HG03565 (cell line): ENCODE data around the gene FEV.

Experiments used
- ATAC-seq: cut with Tn5 transposase; IDR thresholded peaks from one replicate; pipeline ENCODE4 v1.9.1; 2021; ENCODE audit warnings: mild to moderate bottlenecking, moderate library complexity; ENCODE audit not compliant: unreplicated experiment

The FEV gene

DNA sequence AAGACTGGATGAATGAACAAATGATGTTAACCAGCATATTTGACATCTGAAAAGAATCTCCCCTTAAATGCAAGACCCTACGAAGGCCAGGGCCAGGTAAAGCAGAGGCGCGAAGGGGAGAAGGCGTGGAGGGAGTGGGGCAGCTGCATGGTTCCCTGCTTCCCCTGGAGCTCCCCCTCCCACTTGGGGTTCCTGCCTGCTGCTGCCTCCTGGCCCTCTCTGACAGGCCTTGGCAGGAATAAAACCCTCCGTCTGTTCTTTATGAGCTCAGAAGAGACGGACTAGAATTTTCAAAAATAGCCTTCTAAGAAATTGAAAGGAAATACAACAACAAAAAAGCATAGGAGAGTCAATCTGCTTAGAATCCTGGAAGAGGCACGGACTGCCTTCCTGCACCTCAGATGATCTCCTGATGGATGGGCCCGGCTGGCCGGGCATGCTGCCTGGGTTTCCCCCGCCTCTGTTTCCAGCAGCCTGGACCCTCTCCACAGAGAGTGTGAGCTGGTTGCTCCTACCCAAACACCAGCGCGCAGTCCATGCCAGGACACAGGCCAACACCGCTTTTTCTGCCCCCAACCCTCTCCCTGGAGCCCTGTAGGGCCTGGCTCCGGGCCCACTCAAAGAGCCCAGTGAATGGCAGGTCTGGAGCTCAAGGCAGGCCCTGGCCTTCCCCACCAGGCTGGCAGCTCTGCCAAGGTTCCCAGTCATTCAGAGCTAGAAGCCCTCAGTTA lies 32.4 kb upstream of the FEV start:
- no peak for ATAC-seq

DNA sequence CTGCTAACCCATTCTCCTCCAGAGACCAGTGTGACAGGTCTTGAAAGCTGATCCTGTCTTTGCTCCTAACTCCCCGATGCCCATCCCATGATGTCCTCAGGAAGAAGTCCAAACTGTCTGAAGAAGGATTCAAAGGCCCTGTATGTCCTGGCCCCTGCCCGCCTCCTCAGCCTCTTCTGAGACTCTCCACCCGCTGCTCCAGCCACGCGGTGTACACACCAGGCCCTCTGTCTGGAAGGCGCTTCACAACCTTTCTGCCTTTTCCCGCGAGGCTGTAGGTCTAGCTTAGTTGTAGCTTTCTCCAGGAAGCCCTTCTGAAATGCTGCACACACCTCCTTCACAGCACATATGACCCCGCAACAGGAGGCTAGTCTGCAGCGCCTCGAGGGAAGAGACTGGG lies 31.7 kb upstream of the FEV start:
- no peak for ATAC-seq

GRCh38 chr2:219010873-219011272 lies 25.9 kb upstream of the FEV start:
- no peak for ATAC-seq

GRCh38 chr2:219010162-219010756 lies 25.3 kb upstream of the FEV start:
- no peak for ATAC-seq

GRCh38 chr2:219009294-219009693 lies 24.3 kb upstream of the FEV start:
- no peak for ATAC-seq

DNA sequence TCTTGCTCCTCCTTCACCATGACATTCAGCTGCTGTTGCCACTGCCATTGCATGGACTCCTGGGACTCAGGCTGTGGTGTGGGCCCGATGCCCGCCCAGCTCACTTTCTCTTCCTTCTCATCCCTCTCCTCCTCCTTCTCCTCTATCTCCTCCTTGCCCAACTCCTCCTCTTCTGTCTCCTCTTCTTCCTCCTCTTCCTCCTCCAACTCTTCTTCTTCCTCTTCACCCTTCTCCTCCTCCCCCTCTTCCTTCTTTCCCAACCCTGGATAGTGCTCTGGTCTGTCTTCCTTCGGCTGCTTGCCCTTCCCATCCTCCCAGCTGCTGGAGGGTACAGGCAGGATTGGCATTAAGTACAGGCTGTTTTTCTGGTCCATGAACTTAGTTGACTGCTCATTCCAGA lies 19.0 kb upstream of the FEV start:
- ATAC-seq = no peak

DNA sequence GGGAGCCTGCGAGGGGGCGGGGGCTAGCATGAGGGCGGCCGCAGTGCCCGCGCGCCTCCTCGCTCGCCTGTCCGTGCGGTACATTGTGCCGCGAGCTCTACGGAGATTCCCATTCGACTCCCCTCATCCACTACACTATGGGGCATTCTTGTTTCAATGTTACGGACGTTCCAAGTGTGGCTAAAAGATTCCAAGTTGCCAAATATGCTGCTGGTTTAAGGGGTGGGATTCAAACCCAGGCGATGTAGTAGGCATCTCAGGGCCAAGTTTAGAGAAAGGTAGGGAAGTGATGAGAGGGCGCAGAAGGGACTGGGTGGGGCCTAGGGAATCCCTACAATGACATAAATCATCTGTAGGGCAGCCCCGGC lies 18.3 kb upstream of the FEV start:
- no peak for ATAC-seq

GRCh38 chr2:219002395-219003266 lies 17.6 kb upstream of the FEV start:
- no peak for ATAC-seq

DNA sequence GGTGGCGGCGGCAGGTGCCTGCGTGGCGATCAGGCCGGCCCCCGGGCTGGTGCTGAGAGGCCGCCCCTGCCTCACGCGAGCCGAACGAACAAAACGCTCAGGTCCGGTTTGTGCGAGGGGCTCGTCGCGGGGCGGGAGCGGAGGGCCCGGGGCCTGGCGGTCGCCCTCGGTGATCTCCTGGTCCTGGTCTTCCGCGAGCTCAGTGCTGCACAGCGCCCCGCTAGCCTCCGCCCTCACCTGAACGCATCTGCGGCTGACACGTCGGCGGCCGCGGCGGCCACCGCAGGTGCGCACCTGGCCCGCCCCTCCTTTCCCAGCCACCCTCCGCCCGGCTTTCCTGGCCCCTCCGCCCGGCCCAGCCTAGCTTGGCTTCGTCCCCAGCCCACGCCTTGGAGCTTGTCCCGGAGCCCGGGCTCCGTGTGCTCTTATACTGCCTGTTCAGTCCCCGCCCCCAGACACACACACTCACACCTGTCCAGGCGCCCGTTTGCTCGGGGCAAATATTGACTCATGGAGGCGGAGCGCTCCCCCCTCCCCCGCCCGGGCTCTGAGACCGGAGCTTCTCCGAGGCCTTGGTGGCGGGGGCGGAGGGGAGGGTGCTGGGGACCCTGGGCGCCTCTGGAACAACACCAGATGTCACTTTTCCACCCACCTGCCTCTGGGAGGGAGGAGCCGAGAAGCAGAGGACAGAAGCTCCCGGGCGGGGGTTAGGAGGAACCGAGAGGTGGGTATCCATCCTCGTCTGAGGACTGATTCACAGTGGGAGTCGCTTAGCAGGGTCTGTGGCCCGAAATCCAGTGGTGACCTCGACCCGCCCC lies 16.8 kb upstream of the FEV start:
- no peak for ATAC-seq

GRCh38 chr2:219001100-219001576 lies 16.2 kb upstream of the FEV start:
- no peak for ATAC-seq

GRCh38 chr2:219000569-219000960 lies 15.6 kb upstream of the FEV start:
- no peak for ATAC-seq

- ATAC-seq = no peak
Observed at GRCh38 chr2:218999881-219000568, 15.0 kb upstream of the FEV start.

- no peak for ATAC-seq
Observed at GRCh38 chr2:218999021-218999880, 14.3 kb upstream of the FEV start.

GRCh38 chr2:218998414-218999002 lies 13.5 kb upstream of the FEV start:
- ATAC-seq = no peak

DNA sequence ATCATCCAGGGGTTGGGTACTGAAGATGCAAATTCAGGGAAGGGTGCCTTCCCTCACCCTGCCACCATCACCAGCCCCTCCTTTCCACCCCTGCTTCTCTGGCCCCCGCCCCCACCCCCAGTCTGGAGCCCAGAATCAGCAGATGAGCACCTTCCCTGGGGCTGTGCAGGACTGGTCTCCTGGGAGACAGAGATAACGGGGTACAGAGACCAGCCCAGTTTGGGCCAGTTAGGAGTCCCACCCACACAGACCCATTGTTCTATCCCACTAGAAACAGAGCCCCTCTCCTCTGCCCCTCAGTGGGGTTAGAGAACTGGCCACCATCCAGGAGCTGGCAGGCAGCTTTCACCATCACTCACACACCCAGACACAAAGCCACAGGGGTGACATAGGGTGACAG lies 12.7 kb upstream of the FEV start:
- no peak for ATAC-seq

DNA sequence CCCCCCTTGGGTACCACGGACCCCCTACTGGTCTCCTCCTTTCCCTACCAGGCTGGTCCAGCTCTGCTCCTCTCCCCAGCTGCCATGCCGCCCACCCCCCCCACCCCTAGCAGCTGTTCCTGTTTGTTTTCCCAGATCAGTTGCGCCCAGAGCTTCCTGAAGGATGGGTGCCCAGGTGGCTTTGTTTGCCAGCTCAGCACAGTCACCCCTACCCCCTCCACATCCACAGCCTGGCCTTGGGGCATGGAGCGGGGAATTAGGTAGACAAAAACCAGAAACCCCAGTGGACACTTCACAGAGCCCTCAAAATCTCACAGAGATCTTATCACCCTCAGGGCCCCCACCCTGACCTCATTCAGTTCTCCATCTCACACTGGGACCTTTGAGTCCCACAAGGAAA lies 12.0 kb upstream of the FEV start:
- ATAC-seq = no peak

- ATAC-seq = peak; percentile 57
Observed at GRCh38 chr2:218995972-218996711, 11.2 kb upstream of the FEV start.

- ATAC-seq = no peak
Observed at GRCh38 chr2:218995561-218995960, 10.6 kb upstream of the FEV start.
